Chondrocyte (in vitro differentiated cells): ENCODE data around the gene G3BP1. TPM values are rescaled to one million over a fixed set of nuclear protein-coding genes. Genes with fewer than 3 reads are reported as not detected.

ENCODE experiments used
- DNase-seq: peaks from one replicate; pipeline ENCODE4 v3.0.0; 2021; ENCODE audit warnings: mixed read lengths, low spot score
- H3K27ac Mint-ChIP-seq: one replicate; pipeline ENCODE4 v1.8.0; 2021; ENCODE audit warnings: mild to moderate bottlenecking, moderate library complexity, mixed read lengths; ENCODE audit not compliant: unreplicated experiment
- H3K27me3 Mint-ChIP-seq: 2 replicates; pipeline ENCODE4 v1.8.0; 2021; ENCODE audit warnings: low read depth, mixed read lengths
- H3K36me3 Mint-ChIP-seq: 2 replicates; pipeline ENCODE4 v1.8.0; 2021; ENCODE audit warnings: low read depth, mixed read lengths
- H3K4me1 Mint-ChIP-seq: 2 replicates; pipeline ENCODE4 v1.8.0; 2021; ENCODE audit warnings: low read depth, mild to moderate bottlenecking, mixed read lengths
- H3K4me3 Mint-ChIP-seq: one replicate; pipeline ENCODE4 v1.8.0; 2021; ENCODE audit warnings: mild to moderate bottlenecking, moderate library complexity, mixed read lengths; ENCODE audit not compliant: unreplicated experiment
- H3K9me3 Mint-ChIP-seq: 2 replicates; pipeline ENCODE4 v1.8.0; 2021; ENCODE audit warnings: low read depth, mixed read lengths
- total RNA-seq: library from RNA; stranded (reverse); gene quantifications from 3 replicates; pipeline ENCODE4 v1.2.1, GENCODE V29; 2021
- TF ChIP-seq, protein P1 (sequence below): fragments of 200-600 bp; sonication (generic); IDR thresholded peaks from 2 replicates; pipeline ENCODE4 v1.5.0; 2021; ENCODE audit warnings: antibody characterized with exemption, mild to moderate bottlenecking, moderate library complexity

Gene G3BP1
- total RNA-seq, 1 donor from 2014 or later = 181 TPM

DNA sequence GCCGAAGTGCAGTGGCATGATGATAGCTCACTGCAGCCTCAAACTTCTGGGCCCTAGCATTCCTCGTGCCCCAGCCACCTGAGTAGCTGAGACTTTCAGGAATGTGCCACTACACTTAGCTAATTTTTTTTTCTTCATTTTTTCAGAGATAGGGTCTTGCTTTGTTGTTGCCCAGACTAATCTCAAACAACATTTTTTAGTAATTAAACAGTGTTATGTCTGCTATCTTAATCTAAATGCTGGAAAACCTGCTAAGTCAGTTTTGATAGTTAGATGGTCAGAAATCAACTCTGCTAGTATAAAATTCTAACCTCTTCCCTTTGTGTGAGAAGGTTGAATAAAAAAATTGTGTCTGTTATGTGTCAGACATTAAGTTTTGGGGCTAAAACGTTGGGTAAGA lies 12.4 kb downstream of the G3BP1 start:
- Mint-ChIP-seq H3K4me1 (peaks cover 64% of the 10 kb centered on the region), H3K4me3 (no peak overlapping the region), H3K9me3 (no peaks in the 10 kb centered on the region), H3K36me3 (peaks cover 7% of the 10 kb centered on the region), H3K27ac (no peak overlapping the region), H3K27me3 (no peaks in the 10 kb centered on the region)
- TF ChIP-seq, protein P1, sequence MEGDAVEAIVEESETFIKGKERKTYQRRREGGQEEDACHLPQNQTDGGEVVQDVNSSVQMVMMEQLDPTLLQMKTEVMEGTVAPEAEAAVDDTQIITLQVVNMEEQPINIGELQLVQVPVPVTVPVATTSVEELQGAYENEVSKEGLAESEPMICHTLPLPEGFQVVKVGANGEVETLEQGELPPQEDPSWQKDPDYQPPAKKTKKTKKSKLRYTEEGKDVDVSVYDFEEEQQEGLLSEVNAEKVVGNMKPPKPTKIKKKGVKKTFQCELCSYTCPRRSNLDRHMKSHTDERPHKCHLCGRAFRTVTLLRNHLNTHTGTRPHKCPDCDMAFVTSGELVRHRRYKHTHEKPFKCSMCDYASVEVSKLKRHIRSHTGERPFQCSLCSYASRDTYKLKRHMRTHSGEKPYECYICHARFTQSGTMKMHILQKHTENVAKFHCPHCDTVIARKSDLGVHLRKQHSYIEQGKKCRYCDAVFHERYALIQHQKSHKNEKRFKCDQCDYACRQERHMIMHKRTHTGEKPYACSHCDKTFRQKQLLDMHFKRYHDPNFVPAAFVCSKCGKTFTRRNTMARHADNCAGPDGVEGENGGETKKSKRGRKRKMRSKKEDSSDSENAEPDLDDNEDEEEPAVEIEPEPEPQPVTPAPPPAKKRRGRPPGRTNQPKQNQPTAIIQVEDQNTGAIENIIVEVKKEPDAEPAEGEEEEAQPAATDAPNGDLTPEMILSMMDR = no peak
- no peak for DNase-seq

GRCh38 chr5:151786468-151786867 lies 14.7 kb downstream of the G3BP1 start:
- Mint-ChIP-seq H3K4me3 (no peak overlapping the region), H3K27ac (no peak overlapping the region), H3K36me3 (peaks cover 18% of the 10 kb centered on the region), H3K27me3 (no peaks in the 10 kb centered on the region), H3K4me1 (peaks cover 46% of the 10 kb centered on the region), H3K9me3 (no peaks in the 10 kb centered on the region)
- TF ChIP-seq, protein P1 = no peak
- no peak for DNase-seq

- H3K36me3 Mint-ChIP-seq = peaks cover 29% of the 10 kb centered on the region
- H3K4me3 Mint-ChIP-seq = no peak overlapping the region
- no peaks in the 10 kb centered on the region for H3K27me3 Mint-ChIP-seq
- no peak for DNase-seq
- no peaks in the 10 kb centered on the region for H3K9me3 Mint-ChIP-seq
- H3K4me1 Mint-ChIP-seq = peaks cover 32% of the 10 kb centered on the region
- no peak overlapping the region for H3K27ac Mint-ChIP-seq
- TF ChIP-seq, protein P1 = no peak
Measured at GRCh38 chr5:151787817-151788216, 16.1 kb downstream of the G3BP1 start.

DNA sequence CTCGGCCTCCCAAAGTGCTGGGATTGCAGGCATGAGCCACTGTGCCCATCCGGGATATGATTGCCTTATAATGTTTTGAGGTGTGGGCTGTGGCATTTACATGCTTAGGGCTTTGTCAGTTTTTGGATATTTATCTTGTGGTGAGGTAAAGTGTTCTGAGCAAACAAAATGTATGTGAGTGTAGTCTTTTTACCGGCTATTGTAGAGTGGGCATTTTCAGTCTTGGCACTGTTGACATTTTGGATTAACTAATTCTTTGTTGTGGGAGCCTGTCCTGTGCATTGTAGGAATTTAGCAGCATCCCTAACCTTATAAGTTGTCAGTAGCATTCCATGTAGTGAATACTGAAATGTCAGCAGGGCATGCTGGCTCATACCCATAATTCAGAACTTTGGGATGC lies 21.6 kb downstream of the G3BP1 start:
- DNase-seq = no peak
- no peaks in the 10 kb centered on the region for H3K27me3 Mint-ChIP-seq
- no peaks in the 10 kb centered on the region for H3K9me3 Mint-ChIP-seq
- peaks cover 48% of the 10 kb centered on the region for H3K36me3 Mint-ChIP-seq
- no peak overlapping the region for H3K27ac Mint-ChIP-seq
- H3K4me1 Mint-ChIP-seq = peaks cover 6% of the 10 kb centered on the region
- H3K4me3 Mint-ChIP-seq = no peak overlapping the region
- TF ChIP-seq, protein P1 = no peak

DNA sequence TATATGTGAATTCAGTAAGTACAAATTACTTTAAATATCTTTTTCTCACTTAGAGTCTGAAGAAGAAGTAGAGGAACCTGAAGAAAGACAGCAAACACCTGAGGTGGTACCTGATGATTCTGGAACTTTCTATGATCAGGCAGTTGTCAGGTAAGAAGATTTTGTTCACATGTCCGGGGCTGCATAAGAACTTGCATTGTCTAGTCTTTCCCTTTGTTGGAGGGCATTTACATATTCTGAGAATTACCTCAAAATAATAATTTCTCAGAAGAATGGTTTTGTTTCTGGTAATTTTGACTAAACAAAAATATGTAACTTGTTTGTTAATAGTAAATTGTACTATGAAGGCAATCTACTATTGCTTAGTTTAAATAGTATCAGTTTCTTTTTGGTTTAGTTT lies 23.7 kb downstream of the G3BP1 start:
- DNase-seq = no peak
- Mint-ChIP-seq H3K4me3 (no peak overlapping the region), H3K27me3 (no peaks in the 10 kb centered on the region), H3K27ac (no peak overlapping the region), H3K9me3 (no peaks in the 10 kb centered on the region), H3K36me3 (peaks cover 48% of the 10 kb centered on the region), H3K4me1 (peaks cover 15% of the 10 kb centered on the region)
- TF ChIP-seq, protein P1 = no peak
